DMS 273 (cell line): ENCODE measurements around the gene SLMAP.
"Not testable (repeated sequence)": the region's sequence is repeated elsewhere in the genome, so short reads cannot be mapped to it uniquely, and the experiment has no call there.

Source experiments
- DNase-seq: peaks from one replicate; lab custom pipeline; 2025; ENCODE audit not compliant: unreplicated experiment; lab: John Stamatoyannopoulos, UW

The SLMAP gene

DNA sequence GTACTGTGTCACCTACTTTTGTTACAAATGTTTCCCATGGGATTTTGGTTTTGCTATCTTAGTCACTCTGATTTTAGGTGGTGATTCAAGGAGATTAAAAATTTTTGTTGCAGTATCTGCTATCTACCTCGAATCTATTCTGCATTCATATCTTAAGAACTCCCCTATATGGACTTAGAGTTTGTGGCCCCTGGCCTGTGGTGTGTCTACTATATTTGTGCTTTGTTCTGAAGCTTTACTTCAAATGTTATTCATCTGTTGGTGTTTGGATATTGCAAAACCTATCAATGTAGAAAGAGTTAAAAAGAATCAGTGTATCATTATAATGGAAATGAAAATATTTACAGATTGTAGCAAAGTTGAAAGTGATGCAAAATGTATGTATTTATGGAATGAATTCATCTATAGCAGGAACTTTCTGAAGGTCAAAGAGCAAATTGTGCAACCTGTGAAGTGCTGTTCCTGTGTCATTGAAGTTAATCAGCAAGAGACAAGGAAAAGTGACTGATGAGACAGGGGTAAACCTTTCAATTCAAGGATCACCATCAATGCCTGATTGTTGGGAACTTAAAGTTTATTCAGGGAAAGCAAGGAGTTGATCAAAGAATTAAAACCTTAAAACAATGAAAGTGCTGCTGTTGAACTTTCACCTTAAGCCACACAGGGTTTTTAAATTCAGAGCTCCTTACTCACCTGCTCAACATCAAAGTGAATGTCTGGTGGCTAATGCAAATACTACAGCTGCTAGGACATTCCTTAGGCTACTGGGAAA lies 71.0 kb downstream of the SLMAP start:
- no peak for DNase-seq

DNA sequence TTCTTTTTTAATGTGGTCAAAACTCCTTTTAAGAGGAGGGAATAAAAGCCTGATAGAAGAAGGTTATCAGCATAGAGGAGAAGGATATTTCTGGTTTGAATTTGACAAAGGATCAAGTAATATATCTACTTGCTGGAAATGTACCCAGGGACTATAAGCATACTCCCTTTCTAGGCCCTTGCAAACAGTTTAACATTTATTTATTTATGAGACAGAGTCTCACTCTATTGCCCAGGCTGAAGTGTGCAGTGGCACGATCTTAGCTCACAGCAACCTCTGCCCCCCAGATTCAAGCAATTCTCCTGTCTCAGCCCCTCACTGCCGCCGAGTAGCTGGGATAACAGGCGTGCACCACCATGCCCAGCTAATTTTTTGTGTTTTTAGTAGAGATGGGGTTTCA lies 71.6 kb downstream of the SLMAP start:
- no peak for DNase-seq

DNA sequence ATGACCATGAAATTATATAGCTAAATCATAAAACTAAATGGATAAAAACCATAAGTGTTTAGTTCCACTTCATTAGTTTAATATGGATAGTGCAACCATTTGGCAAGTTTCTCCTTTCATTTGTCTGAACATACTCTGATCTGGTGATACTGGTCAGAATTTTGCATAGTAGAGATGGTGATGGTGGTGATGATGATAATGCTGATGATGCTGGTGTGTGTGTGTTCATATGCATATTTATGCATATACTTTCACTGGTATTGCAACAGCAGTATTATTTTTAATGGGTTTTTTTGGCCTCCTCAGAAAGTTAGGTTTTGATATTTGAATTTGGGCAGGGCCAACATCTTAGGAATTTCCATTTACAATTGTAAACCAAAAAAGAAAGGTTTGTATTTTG lies 76.4 kb downstream of the SLMAP start:
- DNase-seq, result no peak

DNA sequence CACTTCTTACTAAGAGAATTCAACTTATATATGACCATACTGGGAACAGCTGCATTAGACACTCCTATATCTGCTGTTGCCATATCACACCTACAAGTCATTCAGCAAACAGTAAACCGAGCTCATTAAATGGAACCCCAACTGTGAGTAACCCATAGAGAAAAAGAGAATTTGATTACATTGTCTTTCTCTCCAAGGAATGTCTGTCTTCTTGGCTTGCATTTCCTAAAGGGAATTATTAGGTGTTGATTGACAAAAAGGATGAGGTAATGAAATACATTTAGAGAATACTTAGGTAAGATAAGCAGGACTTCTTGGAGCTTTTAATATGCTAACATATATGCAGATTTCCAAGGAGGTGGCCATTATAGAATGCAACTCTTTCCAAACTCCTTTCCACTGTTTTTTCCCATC lies 76.8 kb downstream of the SLMAP start:
- DNase-seq, result no peak

DNA sequence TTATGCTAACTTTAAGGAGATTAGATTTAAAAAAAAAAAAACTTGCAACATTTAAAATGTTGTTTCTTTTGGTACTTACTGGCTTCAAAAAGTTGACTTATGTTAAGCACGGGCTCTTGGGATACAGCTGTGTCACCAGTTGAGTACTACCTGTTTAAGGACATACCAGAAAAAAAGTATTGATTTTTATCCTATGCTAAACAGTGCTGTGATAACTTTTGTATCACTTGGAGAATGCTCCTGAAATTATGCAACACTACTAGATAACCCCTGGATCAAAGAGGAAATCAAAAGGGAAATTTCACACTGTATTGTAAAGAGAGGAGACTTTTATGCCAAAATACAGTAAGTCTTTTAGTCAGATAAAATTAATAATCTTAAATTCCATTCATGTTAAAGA lies 77.7 kb downstream of the SLMAP start:
- no peak for DNase-seq

DNA sequence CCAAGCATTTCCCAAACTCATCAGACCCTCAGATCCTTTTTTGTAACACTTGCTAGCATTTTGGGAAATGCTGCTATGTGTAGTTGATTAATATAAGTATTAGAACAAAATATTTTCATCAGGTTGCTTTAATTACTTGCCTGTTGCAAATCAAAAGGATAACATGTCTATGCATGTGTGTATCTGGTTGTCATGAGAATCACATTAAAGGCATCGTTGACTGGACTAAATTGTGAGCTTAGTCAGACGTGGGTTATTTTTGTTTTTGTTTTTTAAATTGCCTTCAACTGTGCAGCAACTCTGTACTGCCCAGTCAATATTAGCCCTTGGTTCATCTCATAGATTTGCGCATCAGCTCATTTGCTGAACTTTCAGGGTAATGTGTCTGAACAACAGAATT lies 81.6 kb downstream of the SLMAP start:
- DNase-seq, result no peak

DNA sequence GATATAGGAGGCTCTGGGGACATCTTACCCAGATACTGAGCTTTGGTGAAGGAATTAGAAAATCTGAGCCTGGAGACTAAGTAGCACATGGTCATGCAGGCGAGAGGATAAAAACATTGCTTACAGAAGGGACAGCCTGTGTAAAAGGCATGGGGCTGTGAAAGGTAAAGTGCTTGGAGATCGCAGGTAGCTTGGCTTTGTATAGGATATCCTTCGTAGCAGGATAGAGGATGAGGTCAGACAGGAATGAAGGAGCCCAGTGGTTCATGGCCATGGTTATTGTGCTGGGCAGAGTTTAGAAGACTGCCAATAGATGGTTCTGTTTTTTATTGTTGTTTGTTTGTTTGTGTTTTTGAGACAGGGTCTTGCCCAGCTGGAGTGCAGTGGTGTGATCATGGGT lies 82.5 kb downstream of the SLMAP start:
- DNase-seq, result no peak

DNA sequence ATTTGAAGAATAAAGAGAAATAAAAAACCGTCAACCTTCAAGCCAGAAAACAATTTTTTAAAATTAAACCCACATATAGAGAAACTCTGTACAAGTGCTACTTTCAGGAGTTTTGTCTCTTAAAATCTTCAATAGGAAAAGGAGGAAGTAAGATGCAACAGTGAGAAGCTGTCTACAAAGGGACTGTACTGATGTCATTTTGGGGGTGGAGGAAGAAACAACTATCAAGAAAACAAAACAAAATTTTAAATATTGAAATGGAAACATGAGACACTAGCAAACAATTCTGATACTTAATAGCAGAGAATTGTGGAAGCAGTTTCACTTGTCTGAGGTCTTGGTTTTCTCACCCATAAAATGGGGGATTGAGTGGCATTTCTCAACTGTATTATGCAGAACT lies 84.4 kb downstream of the SLMAP start:
- DNase-seq, result no peak

DNA sequence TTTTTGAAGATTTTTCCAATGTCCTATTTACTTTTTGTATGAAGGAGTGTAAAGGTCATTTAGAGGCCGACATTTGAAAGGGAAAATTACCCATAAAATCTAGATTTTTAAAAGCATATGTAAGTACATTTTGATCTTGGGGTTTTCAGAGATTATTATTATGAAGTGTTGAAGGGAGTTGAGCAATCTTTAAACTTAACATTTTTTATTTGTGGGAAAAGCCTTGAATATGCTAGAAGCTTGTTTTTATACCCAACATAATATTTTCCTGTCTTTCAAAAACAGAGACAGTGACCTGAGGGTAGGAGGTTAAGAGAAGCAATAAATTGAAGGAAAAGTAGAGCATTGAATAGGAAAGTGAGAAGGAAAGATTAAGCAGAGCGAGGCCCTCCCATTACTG lies 85.7 kb downstream of the SLMAP start:
- DNase-seq, result no peak

DNA sequence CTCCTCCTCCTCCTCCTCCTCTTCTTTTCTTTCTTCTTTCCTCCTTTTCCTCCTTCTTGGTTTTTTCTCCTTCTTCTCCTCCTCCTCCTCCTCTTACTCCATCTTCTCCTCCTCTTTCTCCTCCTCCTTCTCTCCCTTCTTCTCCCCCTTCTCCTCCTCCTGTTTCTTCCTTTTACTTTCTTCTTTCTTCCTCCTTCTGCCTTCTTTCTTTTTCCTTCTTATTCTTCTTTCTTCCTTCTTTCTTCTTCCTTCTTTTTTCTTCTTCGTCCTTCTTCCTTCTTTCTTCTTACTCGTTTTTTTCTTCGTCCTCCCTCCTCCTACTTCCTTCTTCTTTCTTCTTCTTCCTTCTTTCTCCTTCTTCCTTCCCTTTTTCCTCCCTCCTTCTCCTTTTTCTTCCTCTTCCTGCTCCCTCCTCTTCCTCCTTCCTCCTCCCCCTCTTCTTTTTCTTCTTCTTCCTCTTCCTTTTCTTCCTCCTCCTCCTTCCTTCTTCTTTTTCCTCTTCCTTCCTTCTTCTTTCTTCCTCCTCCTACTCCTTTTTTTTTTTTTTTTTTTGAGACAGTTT lies 92.1 kb downstream of the SLMAP start:
- no peak for DNase-seq

DNA sequence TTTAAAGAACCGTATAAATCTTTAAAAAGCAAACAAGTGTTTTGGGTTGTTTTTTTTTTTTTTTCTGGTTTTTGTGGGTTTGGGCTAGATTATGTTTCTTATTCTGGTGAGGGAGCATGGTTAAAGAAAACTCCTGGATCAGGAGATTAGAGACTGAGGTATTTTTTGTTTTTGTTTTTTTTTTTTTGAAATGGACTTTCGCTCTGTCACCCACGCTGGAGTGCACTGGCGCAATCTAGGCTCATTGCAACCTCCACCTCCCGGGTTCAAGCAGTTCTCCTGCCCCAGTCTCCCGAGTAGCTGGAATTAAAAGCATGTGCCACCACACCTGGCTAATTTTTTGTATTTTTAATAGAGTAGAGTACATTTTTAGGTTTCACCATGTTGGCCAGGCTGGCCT lies 95.2 kb downstream of the SLMAP start:
- no peak for DNase-seq

DNA sequence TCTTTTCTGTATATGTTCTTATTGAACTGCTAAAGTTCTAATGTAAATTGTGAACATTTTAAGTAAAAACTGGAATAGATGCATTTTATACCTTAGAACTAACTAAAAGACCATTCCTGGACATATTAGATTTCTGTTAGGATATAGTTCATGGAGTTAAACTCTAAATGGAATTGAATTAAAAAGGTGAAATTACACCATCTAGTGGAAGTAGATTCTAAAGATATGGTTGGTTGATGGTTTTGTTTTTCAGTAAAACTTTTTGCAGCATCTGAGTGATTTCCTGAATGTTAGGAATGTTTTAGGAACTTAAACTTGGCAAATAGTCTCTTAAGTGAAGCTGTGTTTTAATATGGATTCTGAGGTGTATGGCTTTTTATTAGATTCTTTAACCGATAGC lies 96.8 kb downstream of the SLMAP start:
- peak; percentile 2 for DNase-seq

DNA sequence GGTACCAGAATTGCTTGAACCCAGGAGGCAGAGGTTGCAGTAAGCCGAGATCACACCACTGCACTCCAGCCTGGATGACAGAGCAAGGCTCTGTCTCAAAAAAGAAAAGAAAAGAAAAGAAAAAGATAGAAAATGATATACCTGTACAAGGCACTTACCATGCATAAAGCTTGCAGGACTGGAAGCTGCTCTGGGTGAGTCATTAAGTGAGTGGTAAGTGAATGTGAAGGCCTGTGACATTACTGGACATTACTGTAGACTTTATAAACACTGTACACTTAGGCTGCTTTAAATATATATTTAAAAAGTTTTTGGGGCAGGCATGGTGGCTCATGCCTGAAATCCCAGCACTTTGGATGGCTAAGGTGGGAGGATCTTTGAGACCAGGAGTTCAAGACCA lies 99.2 kb downstream of the SLMAP start:
- DNase-seq, result no peak

DNA sequence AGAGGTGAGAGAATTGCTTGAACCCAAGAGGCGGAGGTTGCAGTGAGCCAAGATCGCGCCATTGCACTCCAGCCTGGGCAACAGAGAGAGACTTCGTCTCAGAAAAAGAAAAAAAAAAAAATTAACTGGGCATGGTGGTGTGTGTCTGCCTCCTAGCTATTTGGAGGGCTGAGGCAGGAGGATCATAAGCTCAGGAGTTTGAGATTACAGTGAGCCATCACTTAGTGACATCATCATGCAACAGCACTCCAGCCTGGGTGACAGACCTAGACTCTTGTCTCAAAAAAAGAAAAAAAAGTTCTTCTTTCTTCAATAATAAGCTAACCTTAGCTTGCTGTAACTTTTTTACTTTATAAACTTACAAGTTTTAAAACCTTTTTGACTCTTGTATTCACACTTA lies 99.8 kb downstream of the SLMAP start:
- DNase-seq, result no peak

DNA sequence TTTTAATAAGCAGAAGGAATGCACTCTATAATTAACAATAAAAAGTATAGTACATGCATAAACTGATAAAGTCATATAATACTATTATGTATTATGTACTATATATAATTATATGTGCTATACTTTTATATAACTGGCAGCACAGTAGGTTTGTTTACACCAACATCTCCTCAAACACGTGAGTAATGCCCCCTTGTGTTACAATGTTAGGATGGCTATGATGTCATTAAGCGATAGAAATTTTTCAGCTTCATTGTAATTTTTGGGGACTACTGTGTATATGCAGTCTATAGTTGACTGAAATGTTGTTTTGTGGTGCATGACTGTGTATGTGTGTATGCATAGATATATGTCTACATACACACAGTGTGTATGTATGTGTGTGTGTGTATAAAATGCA lies 100.6 kb downstream of the SLMAP start:
- peak; percentile 13 for DNase-seq

DNA sequence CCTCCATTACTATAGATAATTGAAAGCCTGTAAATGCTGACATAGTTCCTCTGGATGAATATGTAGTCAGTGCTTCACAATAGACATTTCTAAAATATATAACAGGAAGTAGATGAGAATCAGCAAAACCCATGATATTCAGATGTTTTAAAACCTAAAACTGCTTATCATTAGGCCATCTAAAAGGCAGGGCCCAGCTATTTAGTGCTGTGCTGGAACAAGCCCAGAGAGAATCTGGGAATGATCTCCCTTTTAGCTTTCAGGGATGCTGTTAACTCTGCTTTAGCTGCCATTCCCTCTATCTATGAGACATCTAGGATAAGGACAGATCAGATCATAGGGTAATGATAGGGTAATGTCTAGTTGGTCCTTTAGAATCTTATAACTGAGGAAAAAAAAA lies 106.8 kb downstream of the SLMAP start:
- no peak for DNase-seq

DNA sequence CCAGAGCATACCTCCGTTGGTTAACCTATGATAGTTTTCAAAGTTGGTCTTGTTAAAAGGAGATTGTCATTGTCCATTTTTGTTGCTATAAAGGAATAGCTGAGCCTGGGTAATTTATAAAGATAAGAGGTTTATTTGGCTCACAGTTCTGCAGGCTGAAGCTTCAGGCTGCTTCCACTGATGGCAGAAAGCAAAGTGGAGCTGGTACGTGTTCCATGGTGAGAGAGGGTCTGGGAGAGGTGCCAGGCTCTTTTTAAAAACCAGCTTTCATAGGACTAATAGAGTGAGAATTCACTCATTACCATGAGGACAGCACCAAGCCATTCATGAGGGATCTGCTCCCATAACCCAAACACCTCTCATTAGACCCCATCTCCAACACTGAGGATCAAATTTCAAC lies 107.3 kb downstream of the SLMAP start:
- DNase-seq, result no peak

DNA sequence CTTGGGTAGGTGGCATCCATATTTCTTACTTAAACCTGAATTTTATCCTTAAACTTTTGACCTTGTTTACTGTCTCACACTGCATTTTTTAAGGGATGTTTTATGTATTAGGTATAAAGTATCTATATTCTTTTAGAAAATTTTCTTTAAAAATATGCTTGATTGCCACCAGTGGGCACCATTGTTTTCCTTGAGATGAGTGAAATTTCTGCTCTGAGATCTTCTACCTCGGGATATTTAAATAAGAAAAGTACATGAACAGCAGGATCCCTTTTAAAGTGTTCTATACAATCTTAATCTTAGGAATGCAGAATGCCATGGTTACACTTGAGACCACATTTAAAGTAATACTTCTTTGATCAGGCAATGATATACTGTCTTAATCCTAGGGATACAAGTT lies 108.7 kb downstream of the SLMAP start:
- no peak for DNase-seq

DNA sequence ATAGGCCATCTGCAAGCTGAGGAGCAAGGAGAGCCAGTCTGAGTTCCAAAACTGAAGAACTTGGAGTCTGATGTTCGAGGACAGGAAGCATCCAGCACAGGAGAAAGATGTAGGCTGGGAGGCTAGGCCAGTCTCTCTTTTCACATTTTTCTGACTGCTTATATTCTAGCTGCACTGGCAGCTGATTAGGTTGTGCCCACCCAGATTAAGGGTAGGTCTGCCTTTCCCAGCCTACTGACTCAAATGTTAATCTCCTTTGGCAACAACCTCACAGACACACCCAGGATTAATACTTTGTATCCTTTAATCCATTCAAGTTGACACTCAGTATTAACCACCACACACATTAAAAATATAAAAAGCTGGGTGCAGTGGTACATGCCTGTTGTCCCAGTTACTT lies 113.0 kb downstream of the SLMAP start:
- not testable (repeated sequence) for DNase-seq

DNA sequence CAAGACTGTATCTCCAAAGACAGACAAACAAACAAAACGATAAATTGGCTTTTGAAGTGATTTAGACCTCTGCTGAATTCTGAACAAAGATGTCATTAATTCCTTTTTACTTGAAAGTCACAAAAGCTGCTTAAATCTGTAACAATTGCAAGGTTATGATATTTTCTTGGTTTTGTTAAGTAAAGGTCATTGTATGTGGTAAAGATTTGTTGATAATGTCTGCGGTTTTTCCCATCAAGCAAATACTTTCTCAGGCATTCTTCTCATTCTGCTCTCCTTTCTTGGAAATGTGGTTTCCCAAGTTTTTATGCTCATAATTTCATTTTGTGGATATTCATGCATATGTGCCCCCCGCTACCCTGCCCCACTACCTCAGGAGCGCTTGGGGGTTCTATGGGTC lies 116.5 kb downstream of the SLMAP start:
- DNase-seq, result no peak

DNA sequence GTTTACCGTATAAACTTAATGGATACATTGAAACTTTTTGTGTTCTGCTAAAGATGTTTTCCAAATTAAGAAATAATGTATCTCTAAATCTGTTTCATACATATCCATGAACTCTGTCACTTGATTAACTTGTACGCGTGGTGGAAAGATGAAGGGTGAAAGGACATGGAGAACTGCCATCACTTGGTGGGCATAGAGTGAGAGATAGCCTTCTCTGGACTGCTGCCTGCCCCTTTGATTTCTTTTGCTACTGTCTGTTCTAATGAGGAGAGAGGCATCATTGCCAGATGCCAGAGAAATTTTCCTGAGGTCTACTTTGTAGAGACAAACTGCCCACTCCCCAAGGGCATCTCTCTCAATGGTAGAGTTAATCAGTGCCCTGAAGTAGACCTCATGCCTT lies 120.5 kb downstream of the SLMAP start:
- no peak for DNase-seq

DNA sequence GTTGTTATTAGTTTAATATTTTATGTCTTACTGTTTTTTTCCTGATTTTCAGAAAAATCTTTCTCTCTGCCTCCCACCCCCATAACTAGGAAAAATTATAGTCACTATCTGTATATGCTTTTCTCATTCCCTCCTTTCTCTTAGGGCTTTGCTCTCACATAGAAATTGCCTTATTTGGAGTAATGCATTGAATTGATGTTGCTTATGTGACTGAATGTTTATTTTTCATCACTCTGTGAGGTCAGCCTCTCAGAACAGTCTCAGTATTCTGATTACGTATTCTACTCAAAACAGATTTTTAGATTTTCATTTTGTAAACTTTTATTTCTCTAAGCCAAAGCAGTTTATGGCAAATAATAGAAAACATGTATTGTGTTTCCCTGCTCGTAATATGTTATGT lies 121.0 kb downstream of the SLMAP start:
- no peak for DNase-seq

DNA sequence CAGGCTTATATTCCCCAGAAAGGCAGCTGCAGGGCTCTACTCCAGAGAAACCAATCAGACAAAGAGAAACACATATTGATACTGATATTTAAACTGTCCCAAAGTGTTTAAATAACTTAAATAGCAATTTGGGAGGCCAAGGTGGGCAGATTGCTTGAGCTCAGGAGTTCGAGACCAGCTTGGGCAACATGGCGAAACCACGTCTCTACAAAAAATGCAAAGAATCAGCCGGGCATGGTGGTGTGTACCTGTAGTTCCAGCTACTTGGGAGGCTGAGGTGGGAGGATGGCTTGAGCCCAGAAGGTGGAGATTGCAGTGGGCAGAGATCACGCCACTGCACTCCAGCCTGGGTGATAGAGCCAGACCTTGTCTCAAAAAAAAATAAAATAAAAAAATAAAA lies 128.3 kb downstream of the SLMAP start:
- not testable (repeated sequence) for DNase-seq
